H1 (cell line): ENCODE measurements around the gene PDGFA.

Experiments
- CTCF ChIP-seq, 3 experiments: IDR thresholded peaks; 1 replicate in 2 of 3; 2 replicates in 1 of 3; pipeline versions ENCODE4 v1.5.1 to v1.6.1; 2011; ENCODE audit warnings: low read length in 3 of 3, mild to moderate bottlenecking in 3 of 3, inconsistent platforms in 2 of 3, low read depth in 1 of 3, moderate library complexity in 1 of 3; ENCODE audit not compliant: insufficient read depth in 1 of 3; ENCODE audit errors: control extremely low read depth in 1 of 3
- EP300 ChIP-seq, 2 experiments: IDR thresholded peaks; 1 replicate in 1 of 2; 2 replicates in 1 of 2; pipeline ENCODE4 v1.6.1; 2011 to 2012; ENCODE audit warnings: low read depth in 2 of 2, low read length in 2 of 2, mild to moderate bottlenecking in 2 of 2, borderline replicate concordance in 1 of 2, inconsistent platforms in 1 of 2, moderate library complexity in 1 of 2
- EZH2 ChIP-seq: fragments of 200-600 bp; sonication (generic); IDR thresholded peaks from 2 replicates; pipeline ENCODE4 v1.7.1; 2012; ENCODE audit warnings: low read depth, mild to moderate bottlenecking, moderate library complexity, low read length, inconsistent platforms; ENCODE audit not compliant: severe bottlenecking
- JUN ChIP-seq: IDR thresholded peaks from 2 replicates; pipeline ENCODE4 v1.6.1; 2011; ENCODE audit warnings: low read depth, mild to moderate bottlenecking, improper control_type of control experiment, low read length
- POLR2A ChIP-seq, 2 experiments: IDR thresholded peaks; 1 replicate in 1 of 2; 2 replicates in 1 of 2; pipeline ENCODE4 v1.6.1; 2011; ENCODE audit warnings: low read depth in 2 of 2, low read length in 2 of 2, mild to moderate bottlenecking in 2 of 2; ENCODE audit errors: control extremely low read depth in 1 of 2
- POLR2AphosphoS5 ChIP-seq: IDR thresholded peaks from 2 replicates; pipeline ENCODE4 v1.6.1; 2011; ENCODE audit warnings: low read depth, low read length

- no peak for TF ChIP-seq CTCF (IDR thresholded peaks at IDR 0.05; ENCODE audit: control extremely low read depth in 1 of 3, insufficient read depth in 1 of 3, low read depth in 1 of 3, low read length in 3 of 3)
- no peak for TF ChIP-seq EZH2
- TF ChIP-seq JUN: no peak
- TF ChIP-seq POLR2AphosphoS5: no peak
- no peak for TF ChIP-seq POLR2A (IDR thresholded peaks at IDR 0.05; ENCODE audit: control extremely low read depth in 1 of 2, low read depth in 2 of 2, low read length in 2 of 2)
- no peak for TF ChIP-seq EP300 (IDR thresholded peaks at IDR 0.05; ENCODE audit: borderline replicate concordance in 1 of 2, low read depth in 2 of 2, low read length in 2 of 2)
Observed at GRCh38 chr7:455110-455928, 64.3 kb downstream of the PDGFA start.
